OCI-LY7 (cell line): ENCODE measurements around the gene KCNIP1. TPM values are rescaled to one million over a fixed set of nuclear protein-coding genes. Genes with fewer than 3 reads are reported as not detected.

Source experiments
- BruUV-seq: library from RNA; stranded (reverse); fragments of 400-500 nt; replicated peaks from 2 replicates; lab custom pipeline; 2021; lab: Mats Ljungman, UMichigan
- CTCF ChIA-PET: fragments of 300-600 bp; sonication (Branson Sonifier 250); formaldehyde crosslinking; loops from one replicate; lab custom pipeline; 2022; ENCODE audit warnings: antibody characterized with exemption; ENCODE audit not compliant: unreplicated experiment; lab: Charles Lee
- POLR2A ChIA-PET: fragments of 300-600 bp; sonication (Branson Sonifier 250); formaldehyde crosslinking; loops from one replicate; lab custom pipeline; 2022; ENCODE audit warnings: antibody characterized with exemption; lab: Charles Lee
- DNase-seq: peaks from one replicate; pipeline ENCODE4 v3.0.0-alpha.2; 2015; ENCODE audit warnings: low spot score
- H2AFZ ChIP-seq: fragments of 200-600 bp; sonication (generic), shearing (Covaris generic); 2 replicates; pipeline ENCODE4 v1.6.1; 2014; ENCODE audit warnings: mild to moderate bottlenecking, antibody characterized with exemption, low read length, moderate library complexity
- H3K27ac ChIP-seq: fragments of 200-600 bp; sonication (generic); 2 replicates; pipeline ENCODE4 v1.5.1; 2014; ENCODE audit warnings: mixed run types, low read depth, mild to moderate bottlenecking, moderate library complexity, low read length, inconsistent platforms; ENCODE audit not compliant: poor library complexity, severe bottlenecking
- H3K36me3 ChIP-seq: fragments of 200-600 bp; sonication (generic); 2 replicates; pipeline ENCODE4 v1.6.1; 2014; ENCODE audit warnings: mild to moderate bottlenecking, antibody characterized with exemption, low read length, moderate library complexity, mixed read lengths; ENCODE audit not compliant: insufficient read depth
- H3K4me1 ChIP-seq: fragments of 200-600 bp; sonication (generic); 2 replicates; pipeline ENCODE4 v1.5.1; 2014; ENCODE audit warnings: mild to moderate bottlenecking, low read length; ENCODE audit not compliant: insufficient read depth, poor library complexity, severe bottlenecking
- H3K4me2 ChIP-seq: fragments of 200-600 bp; sonication (generic); 2 replicates; pipeline ENCODE4 v1.6.1; 2014; ENCODE audit warnings: mild to moderate bottlenecking, low read length
- H3K4me3 ChIP-seq: fragments of 200-600 bp; sonication (generic); 2 replicates; pipeline ENCODE4 v1.5.1; 2014; ENCODE audit warnings: mild to moderate bottlenecking, low read depth, low read length; ENCODE audit not compliant: poor library complexity, severe bottlenecking
- H3K79me2 ChIP-seq: fragments of 200-600 bp; sonication (generic); 2 replicates; pipeline ENCODE4 v1.6.1; 2016; ENCODE audit warnings: low read depth, mild to moderate bottlenecking, low read length, moderate library complexity, mixed read lengths; ENCODE audit not compliant: insufficient read depth
- H3K9me2 ChIP-seq: fragments of 200-600 bp; sonication (generic); 2 replicates; pipeline ENCODE4 v1.6.1; 2016; ENCODE audit warnings: mild to moderate bottlenecking, low read length, mixed read lengths; ENCODE audit not compliant: insufficient read depth
- H3K9me3 ChIP-seq: fragments of 200-600 bp; sonication (generic); 2 replicates; pipeline ENCODE4 v1.6.1; 2014; ENCODE audit warnings: mild to moderate bottlenecking, mixed run types, low read length, mixed read lengths
- H4K20me1 ChIP-seq: fragments of 200-600 bp; sonication (generic); 2 replicates; pipeline ENCODE4 v1.6.1; 2014; ENCODE audit warnings: mild to moderate bottlenecking, antibody characterized with exemption, low read length, moderate library complexity, mixed read lengths; ENCODE audit not compliant: insufficient read depth
- EZH2phosphoT487 ChIP-seq: fragments of 200-600 bp; sonication (generic); IDR thresholded peaks from 2 replicates; pipeline ENCODE4 v1.6.1; 2018; ENCODE audit warnings: low read depth, borderline replicate concordance, mild to moderate bottlenecking, mixed run types, antibody characterized with exemption, low read length, moderate library complexity, mixed read lengths
- intact Hi-C: fragments of 100-400 bp; cut with micrococcal nuclease; formaldehyde crosslinking; loops from one replicate; pipeline ENCODE4 v1.10.0; 2022; ENCODE audit not compliant: unreplicated experiment
- total RNA-seq, 2 experiments: library from RNA; depleted of rRNA in 1 of 2; stranded (reverse); fragments of >200 nt in 1 of 2; shearing (Covaris generic) in 1 of 2; gene quantifications; 2 replicates each; pipeline ENCODE4 v1.2.3, GENCODE V29; 2014 to 2022
- TF ChIP-seq, protein P1 (sequence below): fragments of 200-600 bp; sonication (generic); conservative IDR thresholded peaks from 2 replicates; pipeline ENCODE4 v1.5.1; 2014; ENCODE audit warnings: mild to moderate bottlenecking, antibody characterized with exemption, low read length, moderate library complexity, mixed read lengths

Gene KCNIP1
- total RNA-seq, 2 experiments from 2014 or later: not detected

DNA sequence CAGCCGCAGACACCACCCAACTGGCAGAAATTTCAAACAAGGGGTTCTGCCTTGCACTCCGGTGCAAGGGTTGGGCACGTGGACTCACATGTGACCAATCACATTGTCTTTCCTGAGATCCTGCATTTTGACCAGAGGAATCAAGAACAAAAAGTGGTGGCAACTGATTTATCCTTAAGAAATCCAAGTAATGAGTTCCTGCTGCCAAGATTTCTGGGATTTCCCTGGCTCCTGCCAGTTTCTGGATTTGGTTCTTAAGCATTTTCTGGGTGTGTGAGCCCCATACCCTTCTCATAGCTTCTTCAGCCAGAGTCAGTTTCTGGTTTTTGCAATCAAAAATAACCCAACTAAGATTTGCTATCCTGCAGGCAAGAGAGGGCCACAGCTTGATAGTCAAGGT is 17.4 kb upstream of the KCNIP1 start:
- H3K27ac ChIP-seq: no peak overlapping the region
- no peak overlapping the region for H3K4me2 ChIP-seq
- BruUV-seq: no TSS peak
- no peaks in the 10 kb centered on the region for H3K79me2 ChIP-seq
- H3K36me3 ChIP-seq: no peaks in the 10 kb centered on the region
- intact Hi-C loops: no loop called here
- H3K4me1 ChIP-seq: no peaks in the 10 kb centered on the region
- no peak for DNase-seq
- no peaks in the 10 kb centered on the region for H3K9me3 ChIP-seq
- ChIA-PET CTCF (no interaction called here), POLR2A (interaction anchor here (0.6 kb wide), 1 partner anchor 1604 kb away, joined by 3 read pairs; no protein-coding TSS in a partner anchor)
- H3K9me2 ChIP-seq: no peaks in the 10 kb centered on the region
- no peak overlapping the region for H2AFZ ChIP-seq
- no peaks in the 10 kb centered on the region for H4K20me1 ChIP-seq
- no peak overlapping the region for H3K4me3 ChIP-seq
- TF ChIP-seq EZH2phosphoT487: no peak
- TF ChIP-seq, protein P1, sequence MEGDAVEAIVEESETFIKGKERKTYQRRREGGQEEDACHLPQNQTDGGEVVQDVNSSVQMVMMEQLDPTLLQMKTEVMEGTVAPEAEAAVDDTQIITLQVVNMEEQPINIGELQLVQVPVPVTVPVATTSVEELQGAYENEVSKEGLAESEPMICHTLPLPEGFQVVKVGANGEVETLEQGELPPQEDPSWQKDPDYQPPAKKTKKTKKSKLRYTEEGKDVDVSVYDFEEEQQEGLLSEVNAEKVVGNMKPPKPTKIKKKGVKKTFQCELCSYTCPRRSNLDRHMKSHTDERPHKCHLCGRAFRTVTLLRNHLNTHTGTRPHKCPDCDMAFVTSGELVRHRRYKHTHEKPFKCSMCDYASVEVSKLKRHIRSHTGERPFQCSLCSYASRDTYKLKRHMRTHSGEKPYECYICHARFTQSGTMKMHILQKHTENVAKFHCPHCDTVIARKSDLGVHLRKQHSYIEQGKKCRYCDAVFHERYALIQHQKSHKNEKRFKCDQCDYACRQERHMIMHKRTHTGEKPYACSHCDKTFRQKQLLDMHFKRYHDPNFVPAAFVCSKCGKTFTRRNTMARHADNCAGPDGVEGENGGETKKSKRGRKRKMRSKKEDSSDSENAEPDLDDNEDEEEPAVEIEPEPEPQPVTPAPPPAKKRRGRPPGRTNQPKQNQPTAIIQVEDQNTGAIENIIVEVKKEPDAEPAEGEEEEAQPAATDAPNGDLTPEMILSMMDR: no peak

DNA sequence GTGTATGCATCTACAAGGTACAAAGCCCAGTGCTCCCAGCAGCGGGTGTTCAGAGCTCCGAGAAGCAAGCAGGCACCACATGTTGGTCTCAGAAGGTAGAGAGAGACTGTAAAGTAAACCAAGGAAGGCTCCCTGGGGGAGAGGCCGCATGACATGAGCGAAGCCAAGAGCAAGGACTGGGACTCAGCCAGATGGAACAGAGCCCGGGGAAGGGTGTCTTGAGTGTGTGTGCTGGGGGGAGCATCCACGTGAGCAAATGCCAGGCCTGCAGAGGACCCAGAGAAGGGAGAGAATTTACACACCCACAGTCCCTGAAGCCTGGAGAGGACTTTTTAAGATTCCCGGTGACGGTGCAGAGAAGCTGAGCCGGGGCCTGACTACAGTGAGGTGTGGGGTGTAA is 15.2 kb upstream of the KCNIP1 start:
- CTCF ChIA-PET: no interaction called here
- TF ChIP-seq EZH2phosphoT487: no peak
- TF ChIP-seq, protein P1: no peak
- Histone ChIP-seq H3K4me2 (no peak overlapping the region), H2AFZ (no peak overlapping the region), H3K4me1 (no peaks in the 10 kb centered on the region), H3K27ac (no peak overlapping the region), H3K4me3 (no peak overlapping the region), H3K9me2 (no peaks in the 10 kb centered on the region), H3K9me3 (no peaks in the 10 kb centered on the region), H3K36me3 (no peaks in the 10 kb centered on the region), H3K79me2 (no peaks in the 10 kb centered on the region), H4K20me1 (no peaks in the 10 kb centered on the region)
- no TSS peak for BruUV-seq
- intact Hi-C loops: no loop called here
- POLR2A ChIA-PET: no interaction called here
- no peak for DNase-seq

DNA sequence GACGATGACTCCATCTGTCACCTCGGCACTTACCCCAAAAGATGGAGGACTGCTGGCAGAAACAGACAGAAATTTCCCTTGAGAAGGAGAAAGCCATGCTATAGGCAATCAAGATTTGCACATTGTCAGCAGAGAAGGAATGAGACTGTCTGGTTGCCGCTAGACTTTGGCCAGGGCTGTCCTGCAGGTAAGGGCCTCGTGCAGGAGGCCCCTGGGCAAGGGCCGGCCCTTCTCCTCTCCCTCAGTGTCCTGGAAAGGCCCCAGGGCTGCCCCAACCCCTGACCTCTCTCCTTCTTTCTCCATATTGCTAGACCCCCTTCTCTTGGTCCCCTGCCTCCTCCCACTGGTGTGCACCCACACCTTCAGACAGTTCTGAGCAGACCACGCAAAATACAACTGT is 14.6 kb upstream of the KCNIP1 start:
- Histone ChIP-seq H3K36me3 (no peaks in the 10 kb centered on the region), H3K27ac (no peak overlapping the region), H2AFZ (no peak overlapping the region), H3K9me3 (no peaks in the 10 kb centered on the region), H3K4me3 (no peak overlapping the region), H4K20me1 (no peaks in the 10 kb centered on the region), H3K4me1 (no peaks in the 10 kb centered on the region), H3K9me2 (no peaks in the 10 kb centered on the region), H3K4me2 (no peak overlapping the region), H3K79me2 (no peaks in the 10 kb centered on the region)
- no TSS peak for BruUV-seq
- POLR2A ChIA-PET: no interaction called here
- CTCF ChIA-PET: no interaction called here
- intact Hi-C loops: no loop called here
- no peak for DNase-seq
- TF ChIP-seq, protein P1: no peak
- no peak for TF ChIP-seq EZH2phosphoT487
